ENCODE measurements around the gene CD1B. TPM values are rescaled to one million over a fixed set of nuclear protein-coding genes. Genes with fewer than 3 reads are reported as not detected.

CD1B gene
- total and polyA plus RNA-seq, 2 experiments from 2014 or later = not detected

DNA sequence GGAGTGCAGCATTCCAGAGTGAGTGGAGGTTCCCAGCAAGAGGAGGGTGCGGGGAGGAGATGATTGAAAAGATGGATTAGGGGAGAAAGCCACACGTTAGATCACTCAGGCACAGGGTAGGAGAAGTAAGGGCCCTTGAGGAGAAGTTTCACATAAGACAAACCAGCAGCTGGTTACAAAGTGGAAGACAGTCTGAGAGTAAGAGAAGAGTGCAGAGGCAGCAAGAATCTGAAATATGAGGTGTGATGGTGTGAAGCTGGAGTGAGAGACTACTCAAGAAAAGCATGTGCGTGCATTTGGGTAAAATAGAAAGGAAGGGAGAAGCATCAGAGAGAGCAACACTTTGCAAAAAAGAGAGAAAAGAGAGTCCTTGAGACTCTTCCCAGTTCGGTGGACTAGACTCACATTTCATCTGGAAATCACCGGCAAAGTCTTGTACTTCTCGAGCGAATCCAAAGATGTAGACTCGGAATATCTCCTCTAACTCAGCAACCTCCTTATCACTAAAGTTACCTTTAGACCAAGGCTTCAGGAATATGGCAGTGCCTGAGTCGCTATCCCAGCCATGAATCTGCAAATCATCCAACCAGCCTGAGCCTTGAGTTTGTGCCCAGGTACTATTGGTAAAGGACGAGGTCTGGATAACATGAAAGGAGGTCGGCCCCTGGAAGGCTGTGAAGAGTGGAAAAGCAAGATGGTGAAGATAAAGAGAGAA is 783 bp downstream of the CD1B start:
- Histone ChIP-seq H3K4me1 (ENCODE audit: insufficient read depth) (no peaks in the 10 kb centered on the region), H3K4me2 (no peak overlapping the region), H3K27ac (no peak overlapping the region), H3K27me3 (no peaks in the 10 kb centered on the region), H3K79me2 (no peaks in the 10 kb centered on the region), H3K9me2 (replicated peaks; ENCODE audit: insufficient read depth) (no peaks in the 10 kb centered on the region), H4K20me1 (ENCODE audit: insufficient read depth, poor library complexity, severe bottlenecking) (no peaks in the 10 kb centered on the region), H2AFZ (no peak overlapping the region), H3K4me3 (no peak overlapping the region), H3K36me3 (replicated peaks; ENCODE audit: insufficient read depth, low read depth) (no peaks in the 10 kb centered on the region), H3K9me3 (ENCODE audit: low read depth) (no peaks in the 10 kb centered on the region)
- WGBS (ENCODE audit: low lambda C conversion rate, missing lambda C conversion rate) = 85% methylated on average over 11 of the region's 11 CpGs
- DNase-seq (ENCODE audit: low spot score) = no peak
- no peak for TF ChIP-seq EZH2phosphoT487 (IDR thresholded peaks at IDR 0.05; ENCODE audit: low read depth, severe bottlenecking, unreplicated experiment)
- TF ChIP-seq EZH2 (IDR thresholded peaks at IDR 0.05; ENCODE audit: borderline replicate concordance) = no peak
- TF ChIP-seq CTCF (IDR thresholded peaks at IDR 0.05; ENCODE audit: poor library complexity) = no peak

- Histone ChIP-seq H4K20me1 (ENCODE audit: insufficient read depth, poor library complexity, severe bottlenecking) (no peaks in the 10 kb centered on the region), H3K27me3 (no peaks in the 10 kb centered on the region), H3K27ac (no peak overlapping the region), H3K9me2 (replicated peaks; ENCODE audit: insufficient read depth) (no peaks in the 10 kb centered on the region), H2AFZ (no peak overlapping the region), H3K36me3 (replicated peaks; ENCODE audit: insufficient read depth, low read depth) (no peaks in the 10 kb centered on the region), H3K4me3 (no peak overlapping the region), H3K9me3 (ENCODE audit: low read depth) (no peaks in the 10 kb centered on the region), H3K4me2 (no peak overlapping the region), H3K79me2 (no peaks in the 10 kb centered on the region), H3K4me1 (ENCODE audit: insufficient read depth) (no peaks in the 10 kb centered on the region)
- TF ChIP-seq EZH2 (IDR thresholded peaks at IDR 0.05; ENCODE audit: borderline replicate concordance) (no peak), EZH2phosphoT487 (IDR thresholded peaks at IDR 0.05; ENCODE audit: low read depth, severe bottlenecking, unreplicated experiment) (no peak), CTCF (IDR thresholded peaks at IDR 0.05; ENCODE audit: poor library complexity) (no peak)
- 96% methylated on average over 3 of the region's 3 CpGs for WGBS (ENCODE audit: low lambda C conversion rate, missing lambda C conversion rate)
- no peak for DNase-seq (ENCODE audit: low spot score)
Measured at GRCh38 chr1:158329733-158330132, 1.6 kb downstream of the CD1B start.

DNA sequence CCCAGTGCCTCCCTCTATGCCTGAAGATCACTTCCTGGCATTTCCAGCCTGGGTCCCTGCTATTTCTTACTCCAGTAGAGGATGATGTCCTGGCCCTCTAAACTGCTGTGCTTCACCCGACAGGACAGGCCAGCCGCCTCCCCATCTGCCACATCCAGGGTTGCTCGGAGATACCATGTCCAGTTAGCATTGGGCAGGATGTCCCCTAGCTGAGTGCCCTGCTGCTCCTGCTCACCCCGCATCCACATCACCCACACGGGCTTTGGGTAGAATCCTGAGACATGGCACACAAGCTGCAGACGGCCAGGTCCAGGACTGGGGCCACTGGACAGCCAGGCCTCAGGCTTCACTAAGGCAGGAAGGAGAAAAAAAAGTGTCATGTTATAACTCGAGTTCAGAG is 2.0 kb downstream of the CD1B start:
- 90% methylated on average over 7 of the region's 7 CpGs for WGBS (ENCODE audit: low lambda C conversion rate, missing lambda C conversion rate)
- no peaks in the 10 kb centered on the region for H3K27me3 ChIP-seq
- no peaks in the 10 kb centered on the region for H3K79me2 ChIP-seq
- no peaks in the 10 kb centered on the region for H3K36me3 ChIP-seq (replicated peaks; ENCODE audit: insufficient read depth, low read depth)
- no peak for TF ChIP-seq EZH2 (IDR thresholded peaks at IDR 0.05; ENCODE audit: borderline replicate concordance)
- TF ChIP-seq CTCF (IDR thresholded peaks at IDR 0.05; ENCODE audit: poor library complexity) = no peak
- no peak for TF ChIP-seq EZH2phosphoT487 (IDR thresholded peaks at IDR 0.05; ENCODE audit: low read depth, severe bottlenecking, unreplicated experiment)
- H3K4me3 ChIP-seq = no peak overlapping the region
- H3K27ac ChIP-seq = no peak overlapping the region
- no peaks in the 10 kb centered on the region for H4K20me1 ChIP-seq (ENCODE audit: insufficient read depth, poor library complexity, severe bottlenecking)
- no peak for DNase-seq (ENCODE audit: low spot score)
- H3K9me3 ChIP-seq (ENCODE audit: low read depth) = no peaks in the 10 kb centered on the region
- H3K4me1 ChIP-seq (ENCODE audit: insufficient read depth) = no peaks in the 10 kb centered on the region
- H2AFZ ChIP-seq = no peak overlapping the region
- H3K9me2 ChIP-seq (replicated peaks; ENCODE audit: insufficient read depth) = no peaks in the 10 kb centered on the region
- no peak overlapping the region for H3K4me2 ChIP-seq

Measured in hepatocyte (in vitro differentiated cells).